ENCODE results near the gene PGBD4.

Gene PGBD4

DNA sequence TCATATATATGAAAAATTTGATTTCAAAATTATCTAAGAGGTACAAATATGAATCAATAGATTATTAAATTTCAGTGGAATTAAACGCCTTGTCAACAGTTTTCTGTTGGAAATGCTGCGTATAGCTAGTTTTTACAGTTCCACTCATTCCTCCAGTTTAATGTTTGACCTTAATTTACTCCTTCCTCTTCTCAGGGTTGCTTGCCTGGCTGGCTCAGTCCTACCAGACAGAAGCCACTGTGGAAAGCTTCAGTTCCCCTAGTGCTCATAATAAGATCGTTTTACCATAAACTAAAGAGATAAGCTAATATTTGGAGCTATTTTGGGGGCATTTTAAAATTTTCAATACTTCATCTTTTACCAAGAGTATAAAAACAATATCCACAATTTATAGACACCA, 23.0 kb upstream of the PGBD4 start:
- peaks cover 5% of the 10 kb centered on the region for H3K36me3 ChIP-seq (ENCODE audit: insufficient read depth, low read length)
- H3K4me3 ChIP-seq (ENCODE audit: low read length), result no peak overlapping the region
- H3K9me3 ChIP-seq (replicated peaks; ENCODE audit: low read length), result no peaks in the 10 kb centered on the region
- no peak overlapping the region for H3K9ac ChIP-seq (ENCODE audit: low read depth, low read length)
- H3K27me3 ChIP-seq (ENCODE audit: control insufficient read depth, insufficient read depth, low read length), result no peaks in the 10 kb centered on the region
- no peaks in the 10 kb centered on the region for H3K4me1 ChIP-seq (ENCODE audit: control insufficient read depth, insufficient read depth, low read length)
- no peak overlapping the region for H3K4me2 ChIP-seq (ENCODE audit: low read length)

- no peak overlapping the region for H3K4me3 ChIP-seq (ENCODE audit: low read length)
- H3K4me2 ChIP-seq (ENCODE audit: low read length), result no peak overlapping the region
- H3K9me3 ChIP-seq (replicated peaks; ENCODE audit: low read length), result no peaks in the 10 kb centered on the region
- H3K4me1 ChIP-seq (ENCODE audit: control insufficient read depth, insufficient read depth, low read length), result peaks cover 4% of the 10 kb centered on the region
- no peaks in the 10 kb centered on the region for H3K27me3 ChIP-seq (ENCODE audit: control insufficient read depth, insufficient read depth, low read length)
- peaks cover 5% of the 10 kb centered on the region for H3K36me3 ChIP-seq (ENCODE audit: insufficient read depth, low read length)
- H3K9ac ChIP-seq (ENCODE audit: low read depth, low read length), result no peak overlapping the region
Observed at GRCh38 chr15:34079904-34080303, 22.0 kb upstream of the PGBD4 start.

DNA sequence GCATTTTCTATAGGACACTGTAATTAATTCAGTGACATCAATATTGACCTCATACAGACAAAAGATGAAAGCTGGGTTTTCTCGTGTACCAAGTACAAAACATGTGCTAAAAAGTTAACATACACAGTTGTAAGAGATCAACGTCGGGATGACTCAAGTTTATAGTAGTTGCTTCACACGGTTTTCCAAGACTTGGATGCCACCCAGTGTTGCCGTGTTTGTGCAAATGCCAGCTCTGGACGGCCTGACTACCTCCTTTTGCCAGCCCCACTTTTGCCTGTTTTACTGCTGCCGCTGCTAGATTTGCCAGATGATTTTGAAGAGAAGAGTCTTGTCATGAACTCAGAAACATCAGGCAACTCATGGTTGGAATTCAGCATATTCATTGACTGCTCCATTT, 17.8 kb upstream of the PGBD4 start:
- Histone ChIP-seq H3K27me3 (ENCODE audit: control insufficient read depth, insufficient read depth, low read length) (no peaks in the 10 kb centered on the region), H3K4me3 (ENCODE audit: low read length) (no peak overlapping the region), H3K4me1 (ENCODE audit: control insufficient read depth, insufficient read depth, low read length) (peaks cover 4% of the 10 kb centered on the region), H3K9me3 (replicated peaks; ENCODE audit: low read length) (no peaks in the 10 kb centered on the region), H3K4me2 (ENCODE audit: low read length) (no peak overlapping the region), H3K36me3 (ENCODE audit: insufficient read depth, low read length) (peaks cover 15% of the 10 kb centered on the region), H3K9ac (ENCODE audit: low read depth, low read length) (no peak overlapping the region)

DNA sequence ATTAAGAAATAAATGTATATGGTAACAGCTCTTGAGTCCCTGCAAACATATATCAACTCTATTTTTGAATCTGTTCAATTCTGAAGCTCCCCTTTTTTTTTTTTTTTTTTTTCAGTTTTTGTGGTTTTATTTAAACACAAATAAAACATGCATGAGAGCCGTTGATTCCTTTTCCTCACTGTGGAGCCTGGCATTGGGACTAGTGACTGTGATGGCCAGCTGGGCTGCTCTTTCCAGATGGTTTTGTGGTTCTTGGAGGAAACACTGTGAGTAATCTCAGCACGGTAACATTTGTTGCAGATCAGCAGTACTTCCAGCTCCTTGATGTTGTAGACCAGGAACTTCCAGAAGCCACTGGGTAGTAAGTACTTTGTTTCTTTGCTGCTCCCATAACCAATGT, 16.1 kb upstream of the PGBD4 start:
- no peaks in the 10 kb centered on the region for H3K27me3 ChIP-seq (ENCODE audit: control insufficient read depth, insufficient read depth, low read length)
- no peak overlapping the region for H3K9ac ChIP-seq (ENCODE audit: low read depth, low read length)
- H3K4me3 ChIP-seq (ENCODE audit: low read length), result no peak overlapping the region
- H3K4me1 ChIP-seq (ENCODE audit: control insufficient read depth, insufficient read depth, low read length), result peaks cover 4% of the 10 kb centered on the region
- H3K4me2 ChIP-seq (ENCODE audit: low read length), result no peak overlapping the region
- H3K36me3 ChIP-seq (ENCODE audit: insufficient read depth, low read length), result peaks cover 20% of the 10 kb centered on the region
- no peaks in the 10 kb centered on the region for H3K9me3 ChIP-seq (replicated peaks; ENCODE audit: low read length)

DNA sequence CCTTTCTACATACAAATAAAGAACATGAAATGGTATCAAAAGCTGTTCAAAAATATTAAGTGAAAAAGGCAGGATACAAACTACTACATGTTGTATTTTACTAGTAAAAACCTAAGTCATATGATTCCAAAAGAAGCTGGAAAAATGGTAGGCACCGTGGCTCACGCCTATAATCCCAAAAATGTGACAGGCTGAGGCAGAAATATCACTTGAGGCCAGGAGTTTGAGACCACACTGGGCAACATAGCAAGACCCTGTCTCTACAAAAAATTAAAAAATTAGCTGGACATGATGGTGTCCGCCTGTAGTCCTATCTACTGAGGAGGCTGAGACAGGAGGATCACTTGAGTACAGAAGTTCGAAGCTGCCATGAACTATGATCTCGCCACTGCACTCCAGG, 2.0 kb upstream of the PGBD4 start:
- Histone ChIP-seq H3K4me2 (ENCODE audit: low read length) (peak overlapping the region; percentile 92), H3K9me3 (replicated peaks; ENCODE audit: low read length) (no peaks in the 10 kb centered on the region), H3K4me1 (ENCODE audit: control insufficient read depth, insufficient read depth, low read length) (peaks cover 16% of the 10 kb centered on the region), H3K9ac (ENCODE audit: low read depth, low read length) (peak overlapping the region; percentile 95), H3K36me3 (ENCODE audit: insufficient read depth, low read length) (peaks cover 6% of the 10 kb centered on the region), H3K4me3 (ENCODE audit: low read length) (peak overlapping the region; percentile 96), H3K27me3 (ENCODE audit: control insufficient read depth, insufficient read depth, low read length) (no peaks in the 10 kb centered on the region)

DNA sequence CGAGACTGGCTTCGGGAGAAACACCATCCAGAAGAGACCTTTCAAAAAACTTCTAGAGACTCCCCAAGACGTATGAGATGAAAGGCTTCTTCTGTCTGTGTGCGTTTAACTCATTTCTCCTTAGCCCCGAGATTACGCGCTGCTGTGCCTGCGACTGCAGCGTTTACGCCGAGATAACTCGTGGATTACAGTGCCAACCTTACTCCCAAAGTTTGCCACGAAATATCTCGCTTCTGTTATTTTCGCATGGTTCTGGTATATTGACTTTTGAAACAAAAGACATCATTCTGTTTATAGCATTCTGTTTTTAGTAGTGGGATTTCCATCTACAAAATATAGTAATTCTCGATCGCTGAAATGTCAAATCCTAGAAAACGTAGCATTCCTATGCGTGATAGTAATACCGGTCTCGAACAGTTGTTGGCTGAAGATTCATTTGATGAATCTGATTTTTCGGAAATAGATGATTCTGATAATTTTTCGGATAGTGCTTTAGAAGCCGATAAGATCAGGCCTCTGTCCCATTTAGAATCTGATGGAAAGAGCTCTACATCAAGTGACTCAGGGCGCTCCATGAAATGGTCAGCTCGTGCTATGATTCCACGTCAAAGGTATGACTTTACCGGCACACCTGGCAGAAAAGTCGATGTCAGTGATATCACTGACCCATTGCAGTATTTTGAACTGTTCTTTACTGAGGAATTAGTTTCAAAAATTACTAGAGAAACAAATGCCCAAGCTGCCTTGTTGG, 467 bp downstream of the PGBD4 start:
- H3K4me2 ChIP-seq (ENCODE audit: low read length), result peak overlapping the region; percentile 77
- no peaks in the 10 kb centered on the region for H3K27me3 ChIP-seq (ENCODE audit: control insufficient read depth, insufficient read depth, low read length)
- peak overlapping the region; percentile 96 for H3K4me3 ChIP-seq (ENCODE audit: low read length)
- H3K36me3 ChIP-seq (ENCODE audit: insufficient read depth, low read length), result peaks cover 4% of the 10 kb centered on the region
- peak overlapping the region; percentile 95 for H3K9ac ChIP-seq (ENCODE audit: low read depth, low read length)
- H3K9me3 ChIP-seq (replicated peaks; ENCODE audit: low read length), result no peaks in the 10 kb centered on the region
- H3K4me1 ChIP-seq (ENCODE audit: control insufficient read depth, insufficient read depth, low read length), result peaks cover 16% of the 10 kb centered on the region

DNA sequence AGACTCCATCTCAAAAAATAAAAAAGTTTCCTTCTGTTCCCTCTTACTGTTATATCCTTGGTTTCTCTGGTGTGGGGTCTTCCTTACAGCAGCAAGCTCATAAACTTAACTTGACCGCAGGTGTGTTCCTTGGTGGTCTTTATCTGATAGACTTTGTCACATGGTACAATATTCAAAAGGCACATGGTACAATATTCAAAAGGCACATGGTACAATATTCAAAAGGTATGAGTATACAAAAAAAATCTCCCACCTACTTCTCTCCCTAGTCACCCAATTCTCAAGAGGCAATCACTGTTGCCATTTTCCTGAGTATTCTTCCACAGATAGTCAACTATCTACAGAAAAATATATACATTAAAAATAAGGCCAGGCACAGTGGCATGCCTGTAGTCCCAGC, 4.5 kb downstream of the PGBD4 start:
- Histone ChIP-seq H3K36me3 (ENCODE audit: insufficient read depth, low read length) (peaks cover 4% of the 10 kb centered on the region), H3K4me2 (ENCODE audit: low read length) (no peak overlapping the region), H3K27me3 (ENCODE audit: control insufficient read depth, insufficient read depth, low read length) (no peaks in the 10 kb centered on the region), H3K9ac (ENCODE audit: low read depth, low read length) (no peak overlapping the region), H3K4me3 (ENCODE audit: low read length) (no peak overlapping the region), H3K9me3 (replicated peaks; ENCODE audit: low read length) (no peaks in the 10 kb centered on the region), H3K4me1 (ENCODE audit: control insufficient read depth, insufficient read depth, low read length) (peaks cover 7% of the 10 kb centered on the region)

DNA sequence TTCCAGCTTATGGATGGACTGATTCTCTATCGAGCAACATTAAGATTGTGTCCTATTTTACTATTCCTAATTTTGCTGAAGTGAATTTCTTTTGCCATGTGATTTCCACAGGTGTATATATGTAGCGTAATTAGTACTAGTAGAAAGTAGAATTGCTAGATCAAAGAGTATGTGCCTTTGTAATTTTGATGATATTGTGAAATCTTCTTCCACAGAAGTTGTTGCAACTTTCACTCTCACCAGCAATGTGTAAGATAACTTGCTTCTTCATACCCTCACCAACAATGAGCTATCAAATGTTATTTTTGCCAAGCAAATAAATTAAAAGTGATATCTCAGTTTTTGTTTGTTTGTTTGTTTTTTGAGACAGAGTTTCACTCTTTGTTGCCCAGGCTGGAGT, 5.4 kb downstream of the PGBD4 start:
- no peak overlapping the region for H3K4me2 ChIP-seq (ENCODE audit: low read length)
- H3K9me3 ChIP-seq (replicated peaks; ENCODE audit: low read length), result no peaks in the 10 kb centered on the region
- H3K9ac ChIP-seq (ENCODE audit: low read depth, low read length), result no peak overlapping the region
- H3K4me3 ChIP-seq (ENCODE audit: low read length), result no peak overlapping the region
- H3K4me1 ChIP-seq (ENCODE audit: control insufficient read depth, insufficient read depth, low read length), result peaks cover 7% of the 10 kb centered on the region
- no peaks in the 10 kb centered on the region for H3K27me3 ChIP-seq (ENCODE audit: control insufficient read depth, insufficient read depth, low read length)
- peaks cover 4% of the 10 kb centered on the region for H3K36me3 ChIP-seq (ENCODE audit: insufficient read depth, low read length)

GRCh38 chr15:34109797-34110663, 8.1 kb downstream of the PGBD4 start:
- Histone ChIP-seq H3K4me2 (ENCODE audit: low read length) (no peak overlapping the region), H3K27me3 (ENCODE audit: control insufficient read depth, insufficient read depth, low read length) (no peaks in the 10 kb centered on the region), H3K36me3 (ENCODE audit: insufficient read depth, low read length) (no peaks in the 10 kb centered on the region), H3K4me1 (ENCODE audit: control insufficient read depth, insufficient read depth, low read length) (no peaks in the 10 kb centered on the region), H3K4me3 (ENCODE audit: low read length) (no peak overlapping the region), H3K9ac (ENCODE audit: low read depth, low read length) (no peak overlapping the region), H3K9me3 (replicated peaks; ENCODE audit: low read length) (no peaks in the 10 kb centered on the region)

DNA sequence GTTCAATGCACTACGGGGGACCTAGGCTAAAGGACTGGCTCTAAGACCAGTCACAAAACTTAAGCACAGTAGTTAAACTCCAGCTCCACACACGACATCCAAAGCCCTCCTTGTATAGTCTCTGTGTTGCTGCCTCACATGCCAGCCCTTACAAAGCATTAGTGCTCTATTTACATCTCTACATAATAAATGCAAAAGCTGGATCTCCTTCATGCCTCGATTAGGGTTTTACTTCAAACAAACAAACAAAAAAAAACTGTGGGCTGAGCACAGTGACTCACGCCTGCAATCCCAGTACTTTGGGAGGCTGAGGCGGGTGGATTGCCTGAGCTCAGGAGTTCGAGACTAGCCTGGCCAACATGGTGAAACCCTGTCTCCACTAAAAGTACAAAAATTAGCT, 9.6 kb downstream of the PGBD4 start:
- no peaks in the 10 kb centered on the region for H3K4me1 ChIP-seq (ENCODE audit: control insufficient read depth, insufficient read depth, low read length)
- H3K9me3 ChIP-seq (replicated peaks; ENCODE audit: low read length), result no peaks in the 10 kb centered on the region
- H3K27me3 ChIP-seq (ENCODE audit: control insufficient read depth, insufficient read depth, low read length), result no peaks in the 10 kb centered on the region
- H3K9ac ChIP-seq (ENCODE audit: low read depth, low read length), result no peak overlapping the region
- H3K4me2 ChIP-seq (ENCODE audit: low read length), result no peak overlapping the region
- H3K4me3 ChIP-seq (ENCODE audit: low read length), result no peak overlapping the region
- H3K36me3 ChIP-seq (ENCODE audit: insufficient read depth, low read length), result no peaks in the 10 kb centered on the region

DNA sequence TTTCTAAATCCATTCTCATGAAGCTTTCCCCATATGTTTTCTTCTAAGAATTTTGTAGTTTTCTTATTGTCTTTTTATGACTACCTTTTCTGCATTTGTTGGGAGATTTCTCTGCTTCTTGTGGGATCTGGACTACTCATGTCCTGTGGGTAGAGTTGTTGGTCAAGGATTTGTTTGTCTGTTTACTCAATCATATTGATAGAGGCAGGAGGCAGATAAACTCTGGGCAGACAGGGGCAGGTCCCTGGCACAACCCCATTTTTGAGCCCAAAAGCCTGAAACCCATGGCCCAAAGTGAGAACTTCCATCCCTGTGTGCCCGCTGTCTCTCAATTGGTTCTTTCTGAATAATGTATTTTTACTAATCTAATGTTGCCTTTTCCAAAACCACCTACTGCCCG, 12.3 kb downstream of the PGBD4 start:
- Histone ChIP-seq H3K36me3 (ENCODE audit: insufficient read depth, low read length) (no peaks in the 10 kb centered on the region), H3K9ac (ENCODE audit: low read depth, low read length) (no peak overlapping the region), H3K4me1 (ENCODE audit: control insufficient read depth, insufficient read depth, low read length) (no peaks in the 10 kb centered on the region), H3K27me3 (ENCODE audit: control insufficient read depth, insufficient read depth, low read length) (no peaks in the 10 kb centered on the region), H3K9me3 (replicated peaks; ENCODE audit: low read length) (no peaks in the 10 kb centered on the region), H3K4me3 (ENCODE audit: low read length) (no peak overlapping the region), H3K4me2 (ENCODE audit: low read length) (no peak overlapping the region)
